Measurements from ENCODE around the gene GLE1.

GRCh38 chr9:128580731-128581130, 76.2 kb downstream of the GLE1 start:
- TF ChIP-seq POLR2AphosphoS5 (IDR thresholded peaks at IDR 0.05; ENCODE audit: borderline replicate concordance, low read depth, low read length) (no peak), EZH2 (IDR thresholded peaks at IDR 0.05) (no peak), FOXP2 (optimal IDR thresholded peaks at IDR 0.05; ENCODE audit: control extremely low read depth, extremely low read length, insufficient read depth) (no peak)

Measured in SK-N-MC (cell line).